Tibial nerve (tissue), 4 donors: ENCODE measurements around the gene SLC9A4. TPM values are rescaled to one million over a fixed set of nuclear protein-coding genes. Genes with fewer than 3 reads are reported as not detected.
A peak's percentile ranks its signal among the peaks of the same experiment; 100 is the strongest.

Source experiments
- DNase-seq, 2 donors: peaks; one replicate each; pipeline ENCODE4 v3.0.0-alpha.2; 2019; ENCODE audit warnings: low spot score in 2 of 2
- H3K27ac ChIP-seq, 4 donors: fragments of 200-600 bp; sonication (generic) in 3 of 4; one replicate each; pipeline ENCODE4 v1.5.1; 2017 to 2019; ENCODE audit warnings: mild to moderate bottlenecking in 1 of 4
- H3K27me3 ChIP-seq, 2 donors: fragments of 200-600 bp; sonication (generic) in 1 of 2; one replicate each; pipeline versions ENCODE4 v1.5.1 to v1.6.0; 2017 to 2019
- H3K36me3 ChIP-seq, 3 donors: fragments of 200-600 bp; sonication (generic); one replicate each; pipeline ENCODE4 v1.5.1; 2018 to 2019
- H3K4me1 ChIP-seq, 4 donors: fragments of 200-600 bp; sonication (generic) in 3 of 4; one replicate each; pipeline ENCODE4 v1.5.1; 2017 to 2019
- H3K4me3 ChIP-seq, 4 donors: fragments of 200-600 bp; sonication (generic) in 3 of 4; one replicate each; pipeline ENCODE4 v1.5.1; 2017 to 2019; ENCODE audit warnings: mild to moderate bottlenecking in 1 of 4, moderate library complexity in 1 of 4
- H3K9me3 ChIP-seq, 4 donors: fragments of 200-600 bp; sonication (generic) in 3 of 4; one replicate each; pipeline ENCODE4 v1.5.1; 2017 to 2019
- EP300 ChIP-seq, 2 donors: sonication (generic); formaldehyde crosslinking; IDR thresholded peaks; one replicate each; pipeline ENCODE4 v1.6.1; 2017; ENCODE audit warnings: antibody characterized with exemption in 2 of 2, mild to moderate bottlenecking in 1 of 2
- POLR2A ChIP-seq, 2 donors: fragments of 450-650 bp; IDR thresholded peaks; one replicate each; pipeline ENCODE4 v1.6.1; 2017; ENCODE audit warnings: antibody characterized with exemption in 2 of 2, mild to moderate bottlenecking in 2 of 2, moderate library complexity in 2 of 2
- WGBS, 2 donors: methylation state at CpG; one replicate each; pipeline ENCODE4 v1.1.5; 2018; 5-methylcytosine and 5-hydroxymethylcytosine counted together
- total RNA-seq, 4 donors: library from RNA; depleted of rRNA; stranded (reverse); fragments of >200 nt; gene quantifications; one replicate each; pipeline ENCODE4 v1.1.0, GENCODE V29; 2016
- TF ChIP-seq, protein P1 (sequence below), 5 experiments: fragments of 200-600 bp in 3 of 5; fragments of 450-650 bp in 2 of 5; sonication (generic) in 3 of 5; IDR thresholded peaks; one replicate each; pipeline ENCODE4 v1.5.1; 2016 to 2019; ENCODE audit warnings: antibody characterized with exemption in 5 of 5, mild to moderate bottlenecking in 3 of 5, moderate library complexity in 2 of 5

Gene SLC9A4, protein sequence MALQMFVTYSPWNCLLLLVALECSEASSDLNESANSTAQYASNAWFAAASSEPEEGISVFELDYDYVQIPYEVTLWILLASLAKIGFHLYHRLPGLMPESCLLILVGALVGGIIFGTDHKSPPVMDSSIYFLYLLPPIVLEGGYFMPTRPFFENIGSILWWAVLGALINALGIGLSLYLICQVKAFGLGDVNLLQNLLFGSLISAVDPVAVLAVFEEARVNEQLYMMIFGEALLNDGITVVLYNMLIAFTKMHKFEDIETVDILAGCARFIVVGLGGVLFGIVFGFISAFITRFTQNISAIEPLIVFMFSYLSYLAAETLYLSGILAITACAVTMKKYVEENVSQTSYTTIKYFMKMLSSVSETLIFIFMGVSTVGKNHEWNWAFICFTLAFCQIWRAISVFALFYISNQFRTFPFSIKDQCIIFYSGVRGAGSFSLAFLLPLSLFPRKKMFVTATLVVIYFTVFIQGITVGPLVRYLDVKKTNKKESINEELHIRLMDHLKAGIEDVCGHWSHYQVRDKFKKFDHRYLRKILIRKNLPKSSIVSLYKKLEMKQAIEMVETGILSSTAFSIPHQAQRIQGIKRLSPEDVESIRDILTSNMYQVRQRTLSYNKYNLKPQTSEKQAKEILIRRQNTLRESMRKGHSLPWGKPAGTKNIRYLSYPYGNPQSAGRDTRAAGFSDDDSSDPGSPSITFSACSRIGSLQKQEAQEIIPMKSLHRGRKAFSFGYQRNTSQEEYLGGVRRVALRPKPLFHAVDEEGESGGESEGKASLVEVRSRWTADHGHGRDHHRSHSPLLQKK
- total RNA-seq = under 1 TPM in 1 of 4 donors, not detected in 3; 0.30 TPM

DNA sequence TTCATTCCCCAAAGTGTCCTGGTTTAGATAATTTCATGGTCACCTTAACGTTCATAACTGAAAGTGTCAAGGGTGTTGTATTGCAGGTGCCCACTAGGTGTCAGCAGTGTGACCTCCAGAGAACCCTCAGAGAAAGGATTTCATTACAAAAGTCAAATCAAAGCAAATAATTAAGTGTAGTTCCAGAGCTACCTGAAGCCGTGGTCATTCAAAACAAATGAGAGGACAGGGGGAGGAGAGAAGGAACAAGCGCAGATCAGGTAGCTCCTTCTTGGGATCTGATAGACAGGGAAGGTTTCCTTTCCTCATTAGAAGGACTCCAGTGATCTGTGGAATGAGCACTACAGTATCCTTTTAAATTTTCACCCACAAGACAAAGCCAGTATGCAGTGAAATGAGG, at the start of gene SLC9A4:
SLC9A4 (plus strand) TSS at position 207 of the 400 bp plus-strand sequence. CDS start 534 bp downstream, outside the sequence.
- no peaks in the 10 kb centered on the region for H3K27me3 ChIP-seq
- H3K4me1 ChIP-seq = no peaks in the 10 kb centered on the region
- DNase-seq = peak; percentile 23 to 58
- TF ChIP-seq EP300 (IDR thresholded peaks at IDR 0.05) = no peak
- TF ChIP-seq, protein P1, sequence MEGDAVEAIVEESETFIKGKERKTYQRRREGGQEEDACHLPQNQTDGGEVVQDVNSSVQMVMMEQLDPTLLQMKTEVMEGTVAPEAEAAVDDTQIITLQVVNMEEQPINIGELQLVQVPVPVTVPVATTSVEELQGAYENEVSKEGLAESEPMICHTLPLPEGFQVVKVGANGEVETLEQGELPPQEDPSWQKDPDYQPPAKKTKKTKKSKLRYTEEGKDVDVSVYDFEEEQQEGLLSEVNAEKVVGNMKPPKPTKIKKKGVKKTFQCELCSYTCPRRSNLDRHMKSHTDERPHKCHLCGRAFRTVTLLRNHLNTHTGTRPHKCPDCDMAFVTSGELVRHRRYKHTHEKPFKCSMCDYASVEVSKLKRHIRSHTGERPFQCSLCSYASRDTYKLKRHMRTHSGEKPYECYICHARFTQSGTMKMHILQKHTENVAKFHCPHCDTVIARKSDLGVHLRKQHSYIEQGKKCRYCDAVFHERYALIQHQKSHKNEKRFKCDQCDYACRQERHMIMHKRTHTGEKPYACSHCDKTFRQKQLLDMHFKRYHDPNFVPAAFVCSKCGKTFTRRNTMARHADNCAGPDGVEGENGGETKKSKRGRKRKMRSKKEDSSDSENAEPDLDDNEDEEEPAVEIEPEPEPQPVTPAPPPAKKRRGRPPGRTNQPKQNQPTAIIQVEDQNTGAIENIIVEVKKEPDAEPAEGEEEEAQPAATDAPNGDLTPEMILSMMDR (IDR thresholded peaks at IDR 0.05) = peak; percentile 63 to 76 (median 67)
- 7 to 12% methylated on average over 3 of the region's 3 CpGs for WGBS, 2 donors
- no peak within 1 kb of the TSS for H3K27ac ChIP-seq
- H3K4me3 ChIP-seq = no peak within 1 kb of the TSS
- peaks cover 0 to 21% (median 3%) of the 10 kb centered on the region in 4 donors for H3K9me3 ChIP-seq
- H3K36me3 ChIP-seq = no peaks in the 10 kb centered on the region

DNA sequence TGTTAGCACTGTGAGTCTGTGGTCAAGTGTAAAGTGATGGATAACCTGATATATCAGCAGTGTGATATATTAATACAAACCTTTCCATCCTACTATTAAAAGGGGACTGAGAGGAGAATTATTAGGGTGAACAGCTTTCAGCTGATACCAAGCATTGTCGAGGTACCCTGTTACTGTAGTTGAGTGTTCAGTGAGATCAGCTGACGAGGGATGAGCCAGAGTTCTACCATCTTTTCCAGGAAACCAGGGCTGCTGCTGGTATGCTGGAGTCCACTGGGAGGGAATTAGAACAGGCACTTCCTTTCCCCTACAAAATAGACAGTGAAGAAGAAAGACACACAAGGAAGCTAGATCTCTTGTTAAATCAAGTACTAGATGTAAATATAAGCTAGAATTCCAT, 49.7 kb upstream of the SLC9A4 start:
- peaks cover 0 to 3% (median 0%) of the 10 kb centered on the region in 4 donors for H3K9me3 ChIP-seq
- H3K36me3 ChIP-seq = no peaks in the 10 kb centered on the region
- 70 to 80% methylated on average over 2 of the region's 2 CpGs for WGBS, 2 donors
- DNase-seq = no peak
- H3K27me3 ChIP-seq = no peaks in the 10 kb centered on the region
- no peak overlapping the region for H3K27ac ChIP-seq
- no peaks in the 10 kb centered on the region for H3K4me1 ChIP-seq
- TF ChIP-seq EP300 (IDR thresholded peaks at IDR 0.05) (no peak), POLR2A (IDR thresholded peaks at IDR 0.05) (no peak)
- TF ChIP-seq, protein P1 (IDR thresholded peaks at IDR 0.05) = no peak
- H3K4me3 ChIP-seq = no peak overlapping the region

DNA sequence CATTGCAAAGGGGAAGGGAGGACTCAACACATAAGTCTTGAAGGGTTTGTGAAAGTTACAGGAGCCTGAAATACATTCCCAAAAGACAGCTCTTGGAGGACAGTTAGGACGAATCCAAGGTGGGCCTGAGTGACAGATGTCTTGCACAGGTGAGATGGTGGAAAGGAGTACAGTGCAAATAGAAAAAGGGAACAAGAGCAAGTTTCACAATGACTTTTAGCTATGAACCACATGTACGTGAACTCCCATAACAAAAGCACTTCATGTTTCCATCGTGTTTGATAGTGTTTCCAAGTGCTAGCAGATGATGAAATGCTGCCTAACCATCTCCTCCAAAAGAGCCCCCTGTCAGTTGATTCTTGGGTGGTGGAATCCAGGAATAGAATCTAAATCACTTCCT, 48.3 kb upstream of the SLC9A4 start:
- H3K4me3 ChIP-seq = no peak overlapping the region
- H3K27ac ChIP-seq = no peak overlapping the region
- no peaks in the 10 kb centered on the region for H3K27me3 ChIP-seq
- no peaks in the 10 kb centered on the region for H3K36me3 ChIP-seq
- H3K9me3 ChIP-seq = peaks cover 0 to 6% (median 0%) of the 10 kb centered on the region in 4 donors
- no peak for DNase-seq
- TF ChIP-seq, protein P1 (IDR thresholded peaks at IDR 0.05) = no peak
- TF ChIP-seq EP300 (IDR thresholded peaks at IDR 0.05) (no peak), POLR2A (IDR thresholded peaks at IDR 0.05) (no peak)
- 71 to 73% methylated on average over 3 of the region's 3 CpGs for WGBS, 2 donors
- no peaks in the 10 kb centered on the region for H3K4me1 ChIP-seq

DNA sequence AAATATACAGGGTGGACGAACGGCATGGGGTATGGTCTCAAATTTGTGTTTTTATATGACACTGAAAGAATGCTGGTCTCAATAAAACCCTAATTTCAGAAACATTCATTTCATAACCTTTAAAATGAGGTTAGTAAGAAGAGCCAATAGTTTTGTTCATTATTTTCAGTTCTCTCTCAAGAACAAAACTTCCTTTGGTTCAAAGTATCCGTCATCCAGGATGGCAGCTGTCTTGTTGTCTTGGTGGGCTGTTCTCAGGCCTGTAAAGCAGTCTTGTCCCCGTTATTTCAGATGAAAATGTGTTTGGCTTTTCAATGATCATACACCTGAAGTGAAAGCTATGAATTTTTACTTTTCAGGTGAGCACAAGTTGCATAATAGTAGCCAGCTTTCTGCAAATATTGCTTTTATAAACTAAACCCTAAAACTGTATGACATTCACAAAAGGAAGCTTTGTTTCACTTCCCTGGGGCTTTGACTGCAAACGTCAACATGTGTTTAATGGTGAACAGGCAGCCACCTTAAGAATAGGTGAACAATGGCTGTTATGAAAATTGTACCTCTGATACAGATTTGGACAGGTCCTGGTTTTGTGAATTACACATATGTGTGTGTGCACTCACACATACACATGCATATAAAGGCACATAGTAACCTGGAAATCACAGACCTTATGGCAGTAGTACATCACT, 47.4 kb upstream of the SLC9A4 start:
- Histone ChIP-seq H3K4me1 (no peaks in the 10 kb centered on the region), H3K27me3 (no peaks in the 10 kb centered on the region), H3K36me3 (no peaks in the 10 kb centered on the region), H3K4me3 (no peak overlapping the region), H3K27ac (no peak overlapping the region), H3K9me3 (peaks cover 0 to 6% (median 0%) of the 10 kb centered on the region in 4 donors)
- TF ChIP-seq, protein P1 (IDR thresholded peaks at IDR 0.05) = no peak
- TF ChIP-seq POLR2A (IDR thresholded peaks at IDR 0.05) (no peak), EP300 (IDR thresholded peaks at IDR 0.05) (no peak)
- 36 to 37% methylated on average over 5 of the region's 5 CpGs for WGBS, 2 donors
- DNase-seq = no peak
